Dedifferentiated amniotic fluid mesenchymal stem cell (primary cell): ENCODE results near the gene COMMD7.

Experiments used
- DNase-seq: peaks from one replicate; pipeline ENCODE4 v3.0.0-alpha.2; 2016; ENCODE audit errors: extremely low spot score

The COMMD7 gene

GRCh38 chr20:32743237-32744112 lies at the start of gene COMMD7:
Gene COMMD7 (minus strand): TSS chr20:32743467. CDS start chr20:32743391, 76 bp downstream.
- peak; percentile 27 for DNase-seq

- no peak for DNase-seq
These were observed 49.6 kb upstream of the COMMD7 start for GRCh38 chr20:32792731-32793458.

DNA sequence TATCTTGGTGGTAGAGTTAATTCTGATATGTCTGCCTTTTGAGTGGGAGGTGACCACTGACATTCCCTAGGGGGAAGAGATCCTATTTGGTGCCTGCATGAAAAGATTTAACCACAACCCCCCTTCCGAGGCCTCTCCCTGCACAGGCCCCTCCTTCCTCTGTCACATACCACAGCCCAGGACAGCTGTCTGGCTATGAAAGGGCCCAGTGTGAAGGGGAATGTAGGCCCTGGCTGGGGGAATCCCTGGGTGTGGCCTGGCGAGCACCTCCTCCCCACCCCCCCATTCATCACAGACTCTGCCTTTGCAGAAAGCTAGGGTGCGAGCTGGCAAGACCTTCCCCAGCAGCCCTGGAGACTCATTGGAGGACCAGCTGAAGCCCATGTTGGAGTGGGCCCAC lies 49.0 kb upstream of the COMMD7 start:
- DNase-seq, result no peak

DNA sequence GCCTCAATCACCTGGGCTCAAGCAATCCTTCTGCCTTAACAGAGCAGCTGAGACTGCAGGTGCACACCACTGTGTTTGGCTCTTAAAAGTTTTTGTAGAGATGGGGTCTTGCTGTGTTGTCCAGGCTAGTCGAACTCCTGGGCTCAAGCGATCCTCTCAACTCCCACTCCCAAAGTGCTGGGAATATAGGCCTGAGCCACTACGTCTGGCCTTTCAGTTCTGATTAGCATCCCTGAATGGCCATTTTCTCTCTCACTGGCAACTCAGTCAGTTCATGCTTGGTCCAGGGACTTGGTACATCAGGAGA lies 47.4 kb upstream of the COMMD7 start:
- DNase-seq, result no peak

- DNase-seq, result peak; percentile 74
These were observed 46.9 kb upstream of the COMMD7 start for GRCh38 chr20:32789896-32790750.

DNA sequence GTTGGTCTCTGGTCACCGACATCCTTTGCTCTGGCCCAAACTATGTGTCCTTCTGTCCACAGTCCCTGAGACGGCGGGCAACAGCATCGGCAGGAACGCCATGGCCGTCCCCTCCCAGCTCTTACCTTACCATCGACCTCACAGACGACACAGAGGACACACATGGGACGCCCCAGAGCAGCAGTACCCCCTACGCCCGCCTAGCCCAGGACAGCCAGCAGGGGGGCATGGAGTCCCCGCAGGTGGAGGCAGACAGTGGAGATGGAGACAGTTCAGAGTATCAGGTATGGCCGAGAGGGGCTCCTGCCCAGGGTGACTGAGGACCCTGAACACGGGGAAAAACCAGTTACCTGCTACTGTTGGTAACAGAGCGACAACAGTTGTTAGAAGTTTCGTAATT lies 43.9 kb upstream of the COMMD7 start:
- no peak for DNase-seq

- no peak for DNase-seq
These were observed 42.9 kb upstream of the COMMD7 start for GRCh38 chr20:32786059-32786760.

DNA sequence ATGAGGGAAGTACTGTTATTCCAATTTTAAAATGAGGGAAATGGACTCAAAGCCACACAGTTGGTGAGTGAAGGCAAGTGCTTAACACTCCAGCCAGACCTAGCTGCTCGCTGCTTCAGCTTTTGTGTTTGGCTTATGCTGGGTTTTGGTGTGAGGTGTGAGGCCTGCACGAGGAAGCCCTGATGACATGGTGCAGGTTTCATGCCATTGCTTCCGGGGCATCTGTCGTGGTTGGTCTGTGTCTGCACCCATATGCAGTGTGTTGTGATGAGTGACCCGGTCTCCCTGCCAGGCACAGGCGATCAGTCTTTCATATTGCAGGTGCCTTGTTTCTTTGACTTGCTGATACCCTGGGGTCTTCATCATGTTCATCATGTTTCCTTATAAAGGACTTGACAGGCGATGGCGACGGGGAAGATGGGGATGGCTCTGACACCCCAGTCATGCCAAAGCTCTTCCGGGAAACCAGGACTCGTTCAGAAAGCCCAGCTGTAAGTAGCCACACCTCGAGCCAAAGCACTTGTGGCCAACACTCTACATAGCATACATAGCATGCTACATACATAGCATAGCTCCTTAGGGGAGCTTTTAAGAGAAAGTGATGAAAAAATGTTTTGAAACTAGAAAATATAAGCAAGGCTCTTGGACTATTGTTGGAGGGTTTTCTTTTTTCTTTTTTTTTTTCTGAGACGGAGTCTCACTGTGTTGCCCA lies 41.3 kb upstream of the COMMD7 start:
- no peak for DNase-seq

DNA sequence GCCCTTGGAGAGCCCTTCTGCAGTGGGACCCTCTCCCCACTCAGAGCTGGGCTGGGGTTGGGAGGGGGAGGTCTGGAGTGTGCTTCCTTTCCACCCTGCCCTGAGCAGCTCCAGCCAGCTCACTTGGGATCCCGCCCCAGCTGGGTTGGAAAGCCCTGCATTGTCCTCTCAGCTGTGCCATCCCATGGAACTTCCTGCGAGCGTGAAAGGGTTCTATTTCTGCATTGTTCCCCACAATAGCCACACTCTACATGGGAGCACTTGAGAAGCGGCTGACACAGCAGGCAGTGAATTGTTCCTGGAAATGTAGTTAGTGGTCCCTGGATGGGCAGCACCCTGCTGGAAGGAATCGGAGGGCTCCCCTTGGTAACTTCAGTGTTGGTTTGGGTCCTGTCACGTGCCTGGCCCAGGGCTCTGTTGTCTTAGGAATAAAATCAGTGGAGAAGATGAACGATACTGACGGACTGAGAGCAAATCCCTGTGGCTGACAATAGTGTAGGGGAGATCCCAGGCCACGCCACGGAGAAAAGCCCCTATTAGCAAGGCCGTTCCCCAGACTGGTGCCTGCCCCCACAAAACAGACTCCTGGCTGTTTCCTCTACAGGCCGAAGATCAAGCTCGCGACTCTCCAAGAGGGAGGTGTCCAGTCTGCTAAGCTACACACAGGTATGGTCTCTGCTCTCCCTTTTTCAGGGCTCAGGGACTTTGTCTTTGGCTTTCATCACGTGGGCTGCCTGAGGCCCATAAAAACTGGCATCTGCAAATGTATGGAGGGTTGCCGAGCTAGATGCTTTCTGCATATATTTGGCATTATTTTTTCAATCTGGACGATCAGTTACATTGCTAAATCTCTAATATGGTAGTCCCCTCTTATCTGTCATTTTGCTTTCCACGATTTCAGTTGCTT lies 37.7 kb upstream of the COMMD7 start:
- no peak for DNase-seq

GRCh38 chr20:32780278-32780677 lies 37.0 kb upstream of the COMMD7 start:
- DNase-seq, result no peak

DNA sequence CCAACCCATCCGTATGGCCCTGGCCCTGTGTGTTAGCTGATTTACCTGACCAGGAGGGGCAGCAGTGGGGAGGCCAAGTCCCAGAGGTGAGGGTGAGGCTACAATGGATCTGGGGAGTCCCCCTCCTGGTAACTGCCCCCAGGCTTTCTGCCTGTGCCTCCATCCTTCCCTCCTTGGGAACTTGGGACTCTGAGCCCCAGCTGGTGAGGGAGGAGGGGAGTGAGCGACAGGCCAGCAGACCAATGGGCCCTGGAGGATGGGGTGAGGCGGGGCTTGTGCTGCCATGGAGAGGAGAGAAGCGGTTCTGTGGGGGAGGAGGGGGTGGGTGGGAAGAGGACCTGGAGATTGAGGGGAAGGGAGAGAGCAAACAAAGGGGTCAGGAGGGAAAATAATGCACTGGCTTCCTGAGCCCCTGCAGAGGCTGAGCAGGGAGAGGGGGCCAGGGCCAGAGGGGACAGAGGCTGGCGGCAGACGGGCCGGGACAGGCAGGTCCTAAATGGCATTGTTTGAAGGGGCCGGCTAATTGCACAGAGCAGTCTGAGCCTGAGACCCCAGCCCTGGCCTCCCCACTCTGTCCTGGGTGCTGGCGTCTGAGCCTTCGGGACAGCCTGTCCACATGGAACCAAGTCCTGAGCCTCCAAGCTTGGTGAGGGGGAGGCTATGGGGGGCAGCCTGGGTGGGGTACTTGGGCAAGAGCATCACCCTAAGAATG lies 36.4 kb upstream of the COMMD7 start:
- no peak for DNase-seq

GRCh38 chr20:32777177-32777956 lies 34.1 kb upstream of the COMMD7 start:
- DNase-seq, result no peak

DNA sequence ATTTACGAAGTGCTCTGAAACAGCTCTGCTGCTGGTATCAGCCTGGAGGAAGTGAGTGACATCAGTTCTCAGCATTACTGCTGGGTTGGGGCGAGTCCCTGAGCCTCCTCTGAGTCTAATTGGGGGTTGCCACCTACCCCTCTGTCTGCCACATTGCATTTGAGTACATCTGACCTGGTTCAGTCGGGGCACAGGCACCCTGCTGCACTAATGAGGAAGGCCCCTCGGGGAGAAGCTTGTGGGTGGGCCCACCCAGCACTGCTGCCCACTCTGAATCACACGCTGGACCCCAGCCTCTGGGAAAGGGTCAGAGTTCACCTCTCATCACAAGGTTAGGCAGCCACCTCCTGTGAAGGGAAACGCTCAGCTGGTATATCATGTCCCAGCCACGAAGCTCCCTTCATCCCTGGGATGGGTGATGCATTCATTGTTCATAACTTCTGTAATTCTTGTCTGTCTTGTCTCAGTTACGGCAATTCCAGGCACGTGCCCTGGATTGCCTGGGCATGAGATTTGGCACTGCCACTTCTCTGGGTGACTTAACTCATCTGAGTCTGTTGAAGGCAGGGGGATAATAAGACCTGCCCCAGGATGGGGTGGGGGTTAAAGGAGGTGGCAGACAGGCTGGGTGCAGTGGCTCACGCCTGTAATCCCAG lies 32.2 kb upstream of the COMMD7 start:
- no peak for DNase-seq

GRCh38 chr20:32773855-32774254 lies 30.6 kb upstream of the COMMD7 start:
- DNase-seq, result no peak

- no peak for DNase-seq
These were observed 30.0 kb upstream of the COMMD7 start for GRCh38 chr20:32773223-32773622.

DNA sequence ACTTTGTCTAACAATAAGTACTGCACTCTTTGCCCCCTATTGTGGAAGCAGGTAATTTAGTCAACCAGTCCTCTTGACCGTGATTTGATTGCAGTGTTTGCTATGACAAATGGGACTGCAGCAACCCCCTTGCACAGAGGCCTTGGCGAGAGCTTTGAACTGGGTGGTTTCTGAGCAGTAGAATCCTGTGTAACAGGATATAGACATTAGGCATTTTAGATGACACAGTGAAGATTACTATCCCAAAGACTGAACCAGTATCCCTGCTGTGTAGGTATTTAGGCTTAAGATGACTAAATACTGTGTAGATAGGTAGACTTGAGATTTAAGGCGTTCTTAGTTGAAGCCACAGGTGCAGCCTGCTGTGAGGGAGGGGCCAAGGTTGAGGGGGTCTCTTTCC lies 28.8 kb upstream of the COMMD7 start:
- no peak for DNase-seq

- no peak for DNase-seq
These were observed 24.3 kb upstream of the COMMD7 start for GRCh38 chr20:32767418-32768198.
